ENCODE measurements around the gene ECHS1.
"Not testable (repeated sequence)": the region's sequence is repeated elsewhere in the genome, so short reads cannot be mapped to it uniquely, and the experiment has no call there.

The ECHS1 gene

DNA sequence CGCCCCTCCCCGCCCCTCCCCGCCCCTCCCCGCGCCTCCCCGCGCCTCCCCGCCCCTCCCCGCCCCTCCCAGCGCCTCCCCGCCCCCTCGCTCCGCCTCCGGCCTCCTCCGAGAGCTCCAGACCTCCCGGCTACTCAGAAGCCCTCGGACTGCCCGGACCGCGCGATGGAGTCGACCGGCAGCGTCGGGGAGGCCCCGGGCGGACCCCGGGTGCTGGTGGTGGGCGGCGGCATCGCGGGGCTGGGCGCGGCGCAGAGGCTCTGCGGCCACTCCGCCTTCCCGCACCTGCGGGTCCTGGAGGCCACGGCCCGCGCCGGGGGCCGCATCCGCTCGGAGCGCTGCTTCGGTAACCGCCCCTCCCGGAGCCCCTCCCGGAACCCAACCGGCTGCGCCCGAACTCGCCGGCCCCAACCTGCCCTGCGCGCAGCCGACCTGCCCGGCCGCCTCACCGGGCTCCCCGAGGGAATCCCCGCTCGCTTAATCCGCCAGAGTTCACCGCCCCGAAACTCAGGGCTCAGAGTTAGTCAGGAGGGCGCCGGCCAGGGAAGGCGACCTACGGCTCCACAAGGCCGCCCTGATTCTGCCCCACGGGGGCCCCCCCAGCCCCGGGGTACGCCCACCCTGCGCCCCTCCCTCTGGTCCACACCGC, 6.1 kb upstream of the ECHS1 start, which contains the start of gene PAOX:
PAOX (plus strand) TSS at position 111 of the 649 bp plus-strand sequence; CDS start at position 166, 55 bp downstream.
- in situ Hi-C loops (cut with MboI; ENCODE audit: low sequenced_read_pairs), result no loop called here

DNA sequence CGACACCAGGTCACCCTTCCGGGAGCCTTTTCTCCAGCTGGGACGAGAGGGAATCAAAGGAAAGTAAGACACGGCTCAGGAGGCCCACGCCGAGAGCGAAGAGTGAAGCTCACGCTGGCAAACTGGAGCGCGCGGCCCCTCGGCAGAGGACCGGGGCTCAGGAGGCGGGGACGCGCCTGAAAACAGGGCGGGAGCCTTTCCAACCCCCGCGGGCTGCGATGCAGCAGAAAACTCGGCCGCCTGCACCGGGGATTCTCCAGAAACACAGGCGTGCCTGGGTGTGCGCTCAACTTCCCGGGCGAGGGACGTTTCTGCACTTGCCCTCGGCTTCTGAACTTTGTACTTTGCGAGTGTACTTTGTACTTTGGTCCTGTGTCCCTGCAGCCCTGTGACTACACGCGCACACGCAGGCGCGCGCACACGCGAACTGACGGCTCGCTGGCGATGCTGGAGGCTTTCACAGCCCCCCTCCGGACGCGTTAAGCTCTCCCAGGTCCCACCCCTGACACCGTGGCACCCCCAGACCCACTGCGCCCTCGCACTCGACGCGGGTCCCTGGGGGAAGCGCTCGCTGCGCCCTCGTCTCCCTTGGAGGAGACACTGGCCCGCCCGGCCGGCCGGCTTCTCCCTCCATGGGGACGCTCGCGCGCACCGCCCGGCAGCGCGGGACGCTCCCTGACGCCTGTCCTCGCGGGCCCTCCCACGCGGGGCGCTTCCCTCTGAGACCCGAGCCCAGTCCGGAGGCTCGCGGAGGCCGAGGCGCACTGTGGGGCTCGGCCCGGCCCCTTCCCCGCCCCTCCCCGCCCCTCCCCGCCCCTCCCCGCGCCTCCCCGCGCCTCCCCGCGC, 5.3 kb upstream of the ECHS1 start:
- in situ Hi-C loops (cut with MboI; ENCODE audit: low sequenced_read_pairs), result no loop called here

DNA sequence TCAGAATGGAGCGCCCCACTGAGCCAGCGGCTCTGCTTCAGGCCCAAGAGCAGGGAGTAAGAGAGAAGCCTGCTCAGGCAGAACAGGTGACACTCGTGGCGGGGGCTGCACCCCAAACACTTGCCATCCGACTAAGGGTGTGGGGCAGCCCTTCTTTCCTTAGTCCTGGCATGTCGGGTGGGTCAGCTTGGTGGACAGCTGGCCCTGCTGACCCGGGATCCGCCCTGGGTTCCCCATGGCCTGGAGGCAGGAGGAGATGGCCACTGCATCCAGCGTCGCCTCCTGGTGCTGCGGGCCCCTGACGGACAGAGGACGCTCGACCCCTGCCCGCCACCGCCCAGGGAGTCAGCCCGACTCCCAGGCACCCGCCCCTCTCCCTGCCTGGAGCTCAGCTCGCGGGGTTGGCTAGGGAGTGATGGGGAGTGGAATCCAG, 4.7 kb upstream of the ECHS1 start:
- in situ Hi-C loops (cut with MboI; ENCODE audit: low sequenced_read_pairs), result no loop called here

DNA sequence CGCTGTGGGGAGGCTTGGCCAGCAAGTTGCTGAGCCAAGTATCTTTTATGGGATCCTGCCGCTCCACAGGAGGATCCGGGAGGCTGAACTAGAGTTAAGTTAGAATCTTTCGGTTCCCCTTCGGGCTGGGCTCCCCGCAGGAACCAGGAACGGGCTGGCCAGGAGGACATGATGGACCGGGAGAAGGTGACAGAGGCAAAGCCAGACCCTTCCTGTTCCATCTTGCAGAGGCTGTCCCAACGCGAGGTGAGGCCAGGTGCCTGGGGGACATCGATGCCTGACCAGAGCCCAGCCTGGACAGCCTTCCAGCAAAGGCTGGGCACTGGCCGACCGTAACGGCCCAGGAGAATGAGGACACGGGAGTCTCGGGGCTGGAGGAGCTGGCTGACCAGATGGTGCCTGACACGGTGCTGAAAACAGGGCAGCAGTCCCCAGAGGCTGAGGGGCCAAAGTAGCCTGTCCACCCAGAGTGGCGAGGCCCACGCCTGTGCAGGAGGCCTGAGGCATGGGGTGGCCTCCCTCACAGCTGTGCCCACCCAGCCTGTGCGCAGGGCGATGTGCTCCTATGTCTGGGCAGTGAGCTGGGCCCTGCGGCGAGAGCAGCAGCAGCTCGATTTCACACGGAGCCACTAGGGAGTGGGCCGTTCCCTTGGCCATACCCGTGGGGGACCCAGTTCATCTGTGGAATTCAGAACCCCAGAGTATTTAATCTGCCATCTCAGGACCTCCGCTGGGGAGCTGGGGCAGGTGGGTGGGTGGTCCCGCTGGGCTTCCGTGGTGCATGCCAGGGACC, 4.1 kb upstream of the ECHS1 start:
- in situ Hi-C loops (cut with MboI; ENCODE audit: low sequenced_read_pairs), result no loop called here

DNA sequence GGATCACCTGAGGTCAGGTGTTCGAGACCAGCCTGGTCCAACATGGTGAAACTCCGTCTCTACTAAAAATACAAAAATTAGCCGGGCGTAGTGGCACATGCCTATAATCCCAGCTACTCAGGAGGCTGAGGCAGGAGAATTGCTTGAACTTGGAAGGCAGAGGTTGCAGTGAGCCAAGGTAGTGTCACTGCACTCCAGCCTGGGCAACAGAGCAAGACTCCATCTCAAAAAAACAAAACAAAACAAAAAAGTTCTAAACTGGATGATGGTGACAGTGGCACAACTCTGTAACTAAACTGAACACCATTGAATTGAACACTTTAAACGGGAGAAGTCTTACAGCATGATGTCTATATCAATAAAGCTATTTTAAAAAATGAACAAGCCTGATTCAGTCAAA, 3.0 kb upstream of the ECHS1 start:
- in situ Hi-C loops (cut with MboI; ENCODE audit: low sequenced_read_pairs), result not testable (repeated sequence)

DNA sequence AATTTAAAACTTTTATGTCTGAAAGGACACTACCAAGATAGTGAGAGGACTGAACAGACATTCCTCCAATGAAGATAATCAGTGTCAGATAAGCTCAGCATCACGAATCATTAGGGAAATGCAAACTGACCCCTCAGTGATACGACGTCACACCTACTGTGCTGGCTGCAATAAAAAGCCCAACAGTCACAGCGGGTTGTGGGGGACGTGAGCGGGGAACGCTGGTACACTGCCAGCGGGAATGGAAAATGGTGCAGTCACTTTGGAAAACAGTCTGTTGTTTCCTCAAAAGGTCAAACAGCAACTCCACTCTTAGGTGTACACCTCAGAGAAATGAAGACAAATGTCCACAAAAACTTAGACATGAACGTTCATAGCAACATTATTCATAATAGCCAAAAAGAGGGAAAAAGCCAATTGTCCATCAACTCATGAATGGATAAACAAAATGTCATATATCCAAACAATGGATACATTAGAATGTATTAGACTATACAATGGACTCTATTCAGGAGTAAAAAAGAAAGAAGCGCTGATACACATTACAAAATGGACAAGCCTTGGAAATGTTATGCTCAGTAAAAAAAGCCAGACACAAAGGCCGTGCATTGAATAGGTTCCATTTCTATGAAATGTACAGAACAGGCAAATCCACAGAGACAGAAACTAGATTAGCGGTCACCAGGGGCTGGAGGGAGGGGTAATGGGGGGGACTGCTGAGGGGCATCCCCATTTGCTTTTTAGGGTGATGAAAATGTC, 2.4 kb upstream of the ECHS1 start:
- in situ Hi-C loops (cut with MboI; ENCODE audit: low sequenced_read_pairs), result no loop called here

DNA sequence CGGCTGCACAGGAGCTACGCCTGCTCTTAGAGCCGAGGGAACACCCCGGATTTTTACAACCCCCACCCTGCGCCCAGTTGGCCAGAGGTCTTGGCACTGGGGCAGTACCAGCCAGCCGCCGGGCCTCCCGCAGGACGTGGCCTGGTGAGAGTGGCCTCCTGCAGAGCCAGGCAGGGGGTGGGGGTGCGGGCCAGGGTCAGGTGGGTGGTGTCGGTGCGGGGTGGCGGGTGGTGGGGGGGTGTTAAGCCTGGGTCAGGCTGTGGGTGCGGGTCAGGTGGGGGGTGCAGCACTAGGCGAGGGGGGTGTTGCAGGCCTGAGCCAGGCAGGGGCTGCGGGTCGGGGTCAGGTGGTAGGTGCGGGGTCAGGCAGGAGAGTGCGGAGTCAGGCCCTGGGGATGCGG, 647 bp downstream of the ECHS1 start:
- in situ Hi-C loops (cut with MboI; ENCODE audit: low sequenced_read_pairs), result no loop called here

DNA sequence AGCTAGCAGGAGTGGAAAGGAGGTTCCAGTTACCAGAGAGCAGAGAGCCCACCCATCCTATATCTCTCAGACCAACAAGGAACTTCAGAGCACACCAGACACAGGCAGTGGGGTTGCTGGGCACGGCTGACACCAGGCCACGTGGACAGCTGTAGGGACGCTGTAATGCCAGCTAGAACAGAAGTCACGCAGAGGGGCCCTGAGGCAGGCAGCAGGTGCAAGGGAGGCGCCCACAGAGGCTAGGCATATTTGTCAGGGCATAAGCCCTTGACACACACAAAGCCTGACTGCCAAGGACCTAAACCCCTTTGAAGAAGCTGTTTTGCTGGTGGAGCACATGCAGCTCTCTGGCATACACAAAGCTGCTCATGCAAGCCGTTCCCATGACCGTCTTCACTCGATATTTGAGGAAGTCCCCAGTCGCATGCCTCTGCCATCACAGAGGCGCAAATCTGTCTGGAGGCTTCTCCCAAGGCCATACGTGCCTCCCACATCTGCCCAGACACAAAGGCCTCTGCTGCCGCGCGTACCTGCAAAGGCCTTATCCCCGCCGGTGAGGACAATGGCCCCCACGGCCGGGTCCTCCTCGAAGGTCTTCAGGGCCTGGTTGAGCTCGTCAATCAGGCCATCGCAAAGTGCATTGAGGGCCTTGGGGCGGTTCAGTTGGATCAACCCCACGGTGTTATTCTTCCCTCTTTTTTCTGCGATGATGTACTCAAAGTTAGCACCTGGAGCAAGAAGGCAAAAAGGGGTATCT, 2.9 kb downstream of the ECHS1 start:
- in situ Hi-C loops (cut with MboI; ENCODE audit: low sequenced_read_pairs), result no loop called here

DNA sequence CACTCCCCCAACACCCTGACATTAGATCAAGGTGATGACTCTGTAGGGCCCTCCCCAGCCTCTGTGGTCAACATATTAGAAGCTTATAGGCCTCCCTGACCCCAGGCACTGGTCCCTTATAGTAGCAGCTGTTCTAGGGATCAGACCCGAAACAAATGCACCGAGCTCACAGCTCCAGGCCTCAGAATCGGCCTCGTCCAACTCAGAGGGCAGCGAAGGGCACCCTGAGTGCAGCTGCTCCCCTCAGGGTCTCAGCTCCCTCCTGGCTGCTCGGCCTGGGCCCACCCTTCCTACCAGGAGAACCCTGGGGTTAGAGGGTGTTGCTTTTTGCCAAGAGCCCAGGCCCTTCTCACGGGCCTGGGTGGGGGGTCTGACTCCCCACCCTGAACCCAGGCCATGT, 5.0 kb downstream of the ECHS1 start:
- in situ Hi-C loops (cut with MboI; ENCODE audit: low sequenced_read_pairs), result no loop called here

DNA sequence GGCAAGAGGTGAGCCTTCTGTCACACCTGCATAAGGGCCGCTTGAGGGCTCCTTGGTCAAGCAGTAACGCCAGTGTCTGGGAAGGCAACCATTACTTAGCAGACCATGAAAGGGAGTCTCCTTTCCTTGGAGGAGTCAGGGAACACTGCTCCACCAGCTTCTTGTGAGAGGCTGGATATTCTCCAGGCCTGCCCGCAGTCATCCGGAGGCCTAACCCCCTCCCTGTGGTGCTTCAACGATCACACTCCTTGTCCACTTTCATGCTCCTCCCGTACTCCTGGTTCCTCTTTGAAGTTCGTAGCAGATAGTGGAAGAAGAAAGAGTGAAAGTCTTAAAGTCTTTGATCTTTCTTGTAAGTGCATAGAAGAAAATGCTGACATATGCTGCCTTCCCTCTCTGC, 5.7 kb downstream of the ECHS1 start:
- in situ Hi-C loops (cut with MboI; ENCODE audit: low sequenced_read_pairs), result not testable (repeated sequence)

DNA sequence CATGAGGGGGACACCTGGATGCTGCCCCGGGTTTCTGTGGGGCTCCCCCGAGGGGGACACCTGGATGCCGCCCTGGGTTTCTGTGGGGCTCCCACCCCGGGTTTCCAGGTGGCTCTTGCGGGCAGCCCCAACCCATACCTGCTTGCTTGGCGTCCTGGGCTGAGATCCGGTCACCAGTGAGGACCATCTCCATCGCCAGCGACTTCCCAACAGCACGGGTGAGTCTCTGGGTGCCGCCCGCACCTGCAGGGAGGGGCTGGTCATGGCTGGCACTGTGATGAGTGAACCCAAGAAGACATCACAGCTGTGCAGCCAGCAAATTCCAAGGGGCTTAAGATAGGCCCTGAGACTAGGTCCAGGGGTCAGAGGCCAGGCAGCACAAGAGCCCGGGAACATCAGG, 6.4 kb downstream of the ECHS1 start:
- in situ Hi-C loops (cut with MboI; ENCODE audit: low sequenced_read_pairs), result no loop called here

DNA sequence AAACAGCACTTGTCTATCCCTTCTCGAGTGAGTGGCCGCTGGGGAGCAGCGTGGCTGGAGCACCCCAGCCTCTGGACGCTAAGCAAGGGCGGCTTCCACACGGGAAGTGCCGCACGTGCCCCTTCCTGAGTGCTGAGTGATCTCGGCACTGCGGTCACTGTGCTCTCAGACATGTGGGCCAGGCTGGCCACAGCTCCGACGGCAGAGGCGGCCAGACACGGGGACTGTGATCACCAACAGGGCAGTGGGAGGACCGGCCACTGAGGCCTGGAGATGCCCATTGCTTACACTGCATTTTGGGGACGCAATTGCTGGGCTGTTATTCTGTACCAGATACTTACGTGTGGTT, 7.0 kb downstream of the ECHS1 start:
- in situ Hi-C loops (cut with MboI; ENCODE audit: low sequenced_read_pairs), result no loop called here

DNA sequence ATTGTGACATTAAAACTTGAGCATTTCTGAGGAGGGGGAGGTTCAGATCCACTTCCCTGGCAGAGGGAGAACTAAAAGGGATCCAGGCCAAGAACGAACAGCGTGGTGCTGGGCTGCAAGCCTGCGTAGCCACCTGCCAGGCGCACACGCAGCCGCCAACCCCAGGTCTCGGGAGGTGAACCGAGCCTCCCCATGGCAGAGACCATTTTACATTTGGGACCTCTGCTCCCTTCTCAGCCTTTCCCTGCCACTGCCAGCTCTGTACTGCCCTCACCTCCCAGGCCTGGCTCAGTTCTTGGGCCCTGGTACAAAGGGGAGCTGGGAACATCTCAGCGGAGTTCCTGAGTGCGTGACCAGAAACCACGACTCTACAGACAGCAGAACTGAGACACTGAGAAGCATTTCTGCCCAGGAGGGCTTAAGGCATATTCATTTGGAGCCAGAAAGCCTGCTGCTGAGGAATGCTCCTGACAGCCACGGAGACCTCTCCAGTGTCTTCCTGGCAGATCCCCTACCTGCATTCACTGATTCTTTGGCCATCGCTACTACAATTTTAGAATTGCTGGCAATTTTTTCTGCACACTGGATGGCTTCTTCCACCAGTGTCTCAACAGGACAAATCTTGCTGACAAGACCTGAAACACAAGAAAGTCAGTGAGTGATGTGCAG, 7.6 kb downstream of the ECHS1 start:
- in situ Hi-C loops (cut with MboI; ENCODE audit: low sequenced_read_pairs), result no loop called here

DNA sequence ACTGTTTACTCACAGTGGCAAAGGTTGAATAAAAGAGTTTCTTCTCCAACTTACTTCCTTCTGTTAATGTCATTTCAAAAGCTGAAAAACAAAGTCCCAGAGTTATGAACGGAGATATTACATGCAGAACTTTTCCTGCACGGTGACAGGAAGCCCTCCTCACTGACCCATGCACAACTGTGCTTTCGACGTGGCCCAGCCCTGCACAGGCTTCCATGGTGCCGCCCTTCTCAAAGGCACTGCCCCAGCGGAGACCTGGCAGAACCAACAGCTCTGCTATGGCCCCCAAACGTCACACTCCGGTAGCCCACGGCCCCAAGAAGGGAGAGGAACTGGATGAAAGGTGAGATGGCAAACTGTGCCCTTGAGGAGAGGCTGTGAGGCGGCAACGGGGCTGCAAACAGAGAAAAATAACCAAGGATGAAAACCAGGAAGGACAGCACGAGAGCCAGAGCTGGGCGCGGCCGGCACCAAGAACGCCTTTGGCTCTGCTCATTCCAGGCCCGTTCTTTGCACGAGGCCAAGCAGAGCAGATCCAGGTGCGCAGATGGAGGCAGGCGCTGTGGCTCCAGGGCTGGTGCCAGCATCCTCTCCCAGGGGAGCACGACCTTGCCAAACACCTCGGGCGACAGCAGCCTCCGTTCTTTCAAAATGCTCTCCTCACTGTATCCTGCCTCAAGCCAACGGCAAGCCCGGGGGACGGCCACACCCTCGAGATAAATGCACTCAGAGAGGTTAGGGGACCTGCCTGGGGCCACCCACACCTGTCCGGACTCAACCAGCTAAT, 8.3 kb downstream of the ECHS1 start:
- in situ Hi-C loops (cut with MboI; ENCODE audit: low sequenced_read_pairs), result no loop called here

DNA sequence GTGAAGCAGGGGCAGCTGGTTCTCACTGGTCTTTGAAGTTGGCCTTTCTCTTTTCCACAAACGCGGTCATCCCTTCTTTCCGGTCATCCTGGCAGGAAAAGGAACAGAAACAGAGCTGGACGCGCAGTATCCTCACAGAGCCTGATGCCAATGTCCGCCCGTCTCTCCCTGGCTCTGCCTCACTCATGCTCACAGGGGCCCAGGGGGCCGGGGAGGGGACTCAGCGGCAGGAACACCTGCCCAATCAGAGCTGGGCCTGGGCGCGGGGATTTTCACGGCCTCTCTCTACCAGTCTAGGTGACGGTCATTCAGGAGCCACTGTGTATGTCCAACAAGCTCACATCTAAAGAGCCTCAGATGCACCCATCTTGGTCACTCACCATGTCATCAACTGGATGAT, 10.3 kb downstream of the ECHS1 start:
- in situ Hi-C loops (cut with MboI; ENCODE audit: low sequenced_read_pairs), result no loop called here

DNA sequence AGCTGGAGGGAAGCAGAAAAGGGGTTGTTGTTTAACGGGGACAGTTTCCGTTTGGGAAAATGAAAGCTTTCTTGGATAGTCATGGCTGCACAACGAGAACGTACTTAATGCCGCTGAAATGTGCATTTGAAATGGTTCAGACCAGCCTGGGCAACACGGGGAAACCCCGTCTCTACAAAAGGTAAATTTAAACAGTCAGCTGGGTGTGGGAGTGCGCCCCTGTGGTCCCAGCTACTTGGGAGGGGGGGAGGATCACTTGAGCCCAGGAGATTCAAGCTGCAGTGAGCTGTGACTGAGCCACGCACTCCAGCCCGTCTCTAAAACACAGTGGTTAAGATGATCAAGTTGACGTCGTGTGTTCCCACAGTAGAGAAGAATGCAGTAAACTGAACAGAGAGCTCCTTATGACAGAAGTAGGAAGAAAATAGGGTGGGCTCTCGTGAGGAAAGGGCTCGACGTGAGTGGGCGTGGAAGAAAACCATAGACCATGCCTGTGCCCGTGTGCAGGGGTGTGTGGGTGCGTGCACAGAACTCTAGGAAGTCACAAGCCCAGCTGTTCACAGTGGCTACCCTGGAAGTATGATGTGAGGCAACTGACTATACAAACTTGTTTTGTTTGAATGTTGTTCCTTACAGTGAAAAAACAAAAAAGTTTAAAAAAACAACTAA, 11.2 kb downstream of the ECHS1 start:
- in situ Hi-C loops (cut with MboI; ENCODE audit: low sequenced_read_pairs), result no loop called here

DNA sequence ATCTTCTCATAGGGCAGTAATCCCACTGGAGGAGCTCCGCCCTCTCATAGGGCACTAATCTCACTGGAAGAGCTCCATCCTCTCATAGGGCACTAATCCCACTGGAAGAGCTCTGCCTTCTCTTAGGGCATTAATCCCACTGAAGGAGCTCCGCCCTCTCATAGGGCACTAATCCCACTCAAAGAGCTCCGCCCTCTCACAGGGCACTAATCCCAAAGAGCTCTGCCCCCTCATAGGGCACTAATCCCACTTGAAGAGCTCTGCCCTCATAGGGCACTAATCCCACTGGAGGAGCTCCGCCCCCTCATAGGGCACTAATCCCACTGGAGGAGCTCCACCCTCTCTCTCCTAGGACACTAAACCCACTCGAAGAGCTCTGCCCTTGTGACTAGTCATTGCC, 11.9 kb downstream of the ECHS1 start:
- in situ Hi-C loops (cut with MboI; ENCODE audit: low sequenced_read_pairs), result no loop called here

DNA sequence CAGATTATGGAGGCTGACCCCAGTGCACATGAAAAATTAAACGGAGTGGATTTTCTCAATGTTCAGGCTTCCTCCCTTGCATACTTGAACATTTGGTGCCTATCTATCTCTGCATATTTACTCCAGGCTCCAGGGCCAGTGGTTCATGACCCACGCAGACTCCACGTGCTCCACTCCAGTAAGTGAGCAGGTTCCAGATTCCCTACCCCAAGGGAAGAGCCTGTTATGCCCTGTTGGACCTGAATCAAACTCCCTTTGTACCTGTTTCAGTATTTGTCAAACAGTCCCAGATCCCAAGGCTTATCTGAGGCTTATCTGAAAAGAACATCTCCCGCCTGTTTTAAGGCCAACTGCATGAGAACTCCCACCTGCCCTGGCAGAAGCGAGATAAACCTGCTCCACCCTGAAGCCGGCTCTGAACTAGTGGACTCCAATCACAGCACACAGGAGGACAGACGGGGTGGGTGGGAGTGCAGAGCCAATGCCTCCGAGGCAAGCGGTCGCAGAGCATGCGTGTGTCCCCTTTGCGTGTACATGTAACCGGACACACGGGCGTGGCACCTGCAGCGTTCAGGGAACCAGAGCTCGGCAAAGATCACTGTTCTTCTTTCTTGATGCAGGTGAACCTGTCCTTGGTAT, 13.1 kb downstream of the ECHS1 start:
- in situ Hi-C loops (cut with MboI; ENCODE audit: low sequenced_read_pairs), result no loop called here
